Stimulated activated CD8-positive, alpha-beta memory T cell treated with anti-CD3 and anti-CD28 coated beads, Interleukin-12 subunit alpha, Interleukin-12 subunit beta, amount 100 ng/mL, for 24 hours (primary cell): ENCODE measurements around the gene FOXN3.
"Not testable (repeated sequence)": the region's sequence is repeated elsewhere in the genome, so short reads cannot be mapped to it uniquely, and the experiment has no call there.

Experiments used
- DNase-seq: peaks from one replicate; pipeline ENCODE4 v3.0.0-alpha.2; 2020; ENCODE audit errors: extremely low read depth

The FOXN3 gene

DNA sequence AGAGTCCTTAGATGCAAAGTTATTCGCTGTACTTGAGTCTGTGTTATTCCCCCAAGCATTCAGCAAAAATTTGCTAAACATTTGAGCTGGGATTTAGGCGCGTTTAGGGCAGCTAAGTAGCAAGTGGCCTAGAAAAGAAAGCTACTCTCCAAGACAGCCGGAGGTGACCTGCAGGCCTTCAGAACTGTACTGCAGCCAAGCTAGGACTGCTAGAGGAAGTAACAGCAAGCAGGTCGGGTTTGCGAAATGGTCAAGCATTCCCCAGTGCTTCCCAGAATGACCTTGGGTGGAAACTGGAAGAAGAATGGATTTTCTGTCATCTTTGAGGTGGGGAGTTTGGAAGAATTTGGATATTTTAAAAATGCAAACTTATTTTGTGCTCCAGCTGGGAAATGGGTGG lies 287.5 kb downstream of the FOXN3 start:
- no peak for DNase-seq

DNA sequence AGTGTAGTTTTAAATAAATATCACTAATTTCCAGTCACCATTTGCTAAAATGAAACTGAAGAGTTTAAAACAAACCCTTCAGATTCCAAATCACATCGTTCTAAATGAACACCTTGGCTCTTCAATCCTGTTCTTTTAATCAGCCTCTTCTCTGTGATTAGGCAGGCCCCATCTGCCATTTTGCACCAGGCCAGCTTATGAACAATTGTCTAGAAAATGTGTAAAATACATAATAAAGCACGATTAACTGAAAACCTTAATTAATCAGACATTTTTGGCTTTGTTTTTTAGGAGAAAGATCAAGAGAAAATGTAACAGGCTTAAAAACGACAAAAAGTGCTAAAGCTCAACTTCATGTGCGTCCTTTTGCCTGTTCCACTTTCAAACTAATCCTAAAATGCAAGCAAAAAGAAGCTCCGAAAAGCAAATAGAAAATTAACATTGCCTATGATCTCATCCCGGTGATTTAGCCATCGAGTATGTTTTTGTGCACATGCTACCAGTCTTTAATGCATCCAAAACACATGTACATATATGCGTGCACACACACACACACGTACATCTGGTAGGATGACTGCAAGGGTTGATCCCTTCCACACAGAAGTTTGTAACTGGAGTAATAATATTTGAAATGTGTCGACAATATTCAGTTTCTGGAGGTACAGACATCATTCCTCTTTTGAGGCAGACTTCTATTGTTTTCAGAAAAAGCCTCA lies 288.6 kb downstream of the FOXN3 start:
- no peak for DNase-seq

DNA sequence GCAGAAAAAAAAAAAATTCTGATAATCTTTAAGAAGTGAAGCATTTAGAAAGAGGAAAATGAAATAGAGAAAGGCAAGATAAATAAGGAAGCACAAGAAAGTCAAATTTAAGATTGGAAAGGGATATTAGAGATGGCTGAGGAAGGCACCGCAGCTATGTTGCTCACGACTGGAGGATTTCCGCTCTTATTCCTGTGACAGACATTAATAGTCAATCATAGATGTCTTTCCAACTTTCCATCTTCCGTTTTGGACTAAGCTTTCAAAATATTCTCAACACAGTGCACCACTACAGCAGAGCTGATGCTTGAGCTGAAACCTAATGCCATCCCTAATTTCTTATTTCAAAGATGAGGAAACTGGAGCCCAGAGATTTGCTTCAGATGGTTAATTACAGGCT lies 290.6 kb downstream of the FOXN3 start:
- no peak for DNase-seq

DNA sequence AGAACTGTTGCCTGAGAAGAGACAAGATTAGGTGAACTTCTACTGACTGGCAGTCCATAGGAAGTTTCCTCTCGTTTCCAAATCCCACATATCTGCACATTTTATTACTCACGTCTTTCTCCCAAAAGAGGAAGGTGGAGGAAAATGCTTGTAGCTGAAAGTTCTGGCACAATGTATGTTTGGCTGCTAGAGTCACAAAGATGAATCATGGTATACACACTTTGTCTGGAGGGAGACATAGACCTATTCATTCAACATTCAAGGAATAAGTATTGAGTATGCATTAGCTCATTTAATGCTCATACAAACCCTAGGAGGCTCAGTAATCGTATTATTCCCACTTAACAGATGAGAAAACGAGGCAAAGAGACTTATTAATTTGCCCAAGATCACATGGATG lies 291.8 kb downstream of the FOXN3 start:
- no peak for DNase-seq

DNA sequence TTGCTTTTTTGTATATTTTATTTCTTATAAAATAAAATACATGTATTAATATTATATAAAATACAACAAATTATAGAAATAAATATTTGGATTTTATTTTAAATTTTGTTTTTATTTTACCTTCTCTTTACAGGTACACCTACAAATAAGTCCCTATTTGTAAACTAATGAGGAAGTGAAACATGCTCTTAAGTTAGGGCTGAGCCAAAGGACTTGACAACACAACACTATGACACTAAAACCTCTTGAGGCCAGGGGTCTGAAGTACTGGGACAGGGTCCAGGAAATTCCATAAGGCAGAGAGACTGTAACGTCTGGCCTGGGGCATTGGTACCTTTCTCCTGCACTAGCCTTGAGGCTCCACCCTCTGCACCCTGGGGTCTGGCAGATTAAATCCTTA lies 293.2 kb downstream of the FOXN3 start:
- DNase-seq = no peak

DNA sequence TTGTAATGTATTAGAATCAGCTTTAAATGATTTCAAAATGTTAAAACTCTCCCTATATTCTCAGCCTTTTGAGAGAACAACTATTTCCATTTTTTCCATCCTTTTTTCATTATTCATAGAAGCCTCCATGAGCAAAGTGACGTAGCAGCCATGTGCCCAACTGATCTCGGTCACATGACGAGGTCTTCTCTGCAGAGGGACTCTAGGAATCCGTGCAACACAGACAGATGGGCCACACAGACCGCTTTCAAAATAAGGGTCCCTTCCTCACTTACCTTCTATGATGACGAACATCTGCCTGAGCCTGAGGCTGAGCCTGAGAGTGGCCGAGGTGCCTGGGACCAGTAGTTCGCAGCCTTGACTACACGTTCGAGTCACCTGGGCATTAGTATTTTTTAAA lies 293.8 kb downstream of the FOXN3 start:
- no peak for DNase-seq

DNA sequence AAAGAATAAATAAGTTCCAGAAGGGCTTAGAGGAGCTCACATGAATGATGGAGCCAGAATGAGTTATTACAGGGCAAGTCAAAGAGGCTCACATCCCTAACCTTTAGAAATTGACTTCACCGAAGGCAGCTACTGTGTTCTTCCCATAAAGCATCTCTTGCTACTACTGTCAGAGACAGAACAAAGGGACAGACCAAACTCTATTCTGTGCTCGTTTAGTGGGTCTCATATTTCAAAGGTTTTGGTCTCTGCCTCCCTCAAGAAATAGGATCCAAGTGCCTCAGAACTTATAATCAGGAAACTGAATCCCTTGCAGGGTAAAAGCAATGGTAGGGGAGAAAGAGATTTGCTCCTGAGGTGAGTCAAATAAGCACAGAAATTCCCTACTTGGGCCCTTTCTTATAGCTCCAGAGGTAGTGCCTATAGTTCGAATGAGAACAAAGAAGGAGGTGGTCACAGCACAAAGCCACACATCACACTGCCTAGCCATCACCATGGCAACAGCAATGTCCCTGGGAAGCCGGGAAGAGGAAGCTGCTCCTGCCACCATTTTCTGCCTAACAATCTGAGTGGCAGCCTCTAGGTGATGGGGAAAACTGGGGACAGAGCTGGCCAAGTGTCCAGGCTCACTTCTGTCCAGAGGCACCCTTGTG lies 294.9 kb downstream of the FOXN3 start:
- no peak for DNase-seq

DNA sequence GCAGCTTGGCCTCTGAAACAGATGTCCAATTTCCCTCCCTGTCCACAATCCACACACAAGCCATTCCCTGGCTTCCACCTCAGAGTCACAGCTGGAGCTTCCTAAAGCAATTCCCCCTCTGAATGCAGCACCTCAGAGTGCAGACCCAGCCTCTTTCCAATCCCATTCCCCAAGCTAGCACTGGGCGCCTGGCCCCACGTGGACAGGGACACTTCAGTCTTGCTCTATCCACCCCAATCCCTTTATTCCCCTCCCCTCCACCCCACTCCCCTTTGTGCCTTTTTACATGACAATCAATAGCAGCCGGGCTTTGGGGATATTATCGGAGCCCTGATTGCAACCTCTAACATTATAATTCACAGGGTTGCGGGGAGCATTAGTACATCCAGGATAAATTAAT lies 300.0 kb downstream of the FOXN3 start:
- DNase-seq = no peak

DNA sequence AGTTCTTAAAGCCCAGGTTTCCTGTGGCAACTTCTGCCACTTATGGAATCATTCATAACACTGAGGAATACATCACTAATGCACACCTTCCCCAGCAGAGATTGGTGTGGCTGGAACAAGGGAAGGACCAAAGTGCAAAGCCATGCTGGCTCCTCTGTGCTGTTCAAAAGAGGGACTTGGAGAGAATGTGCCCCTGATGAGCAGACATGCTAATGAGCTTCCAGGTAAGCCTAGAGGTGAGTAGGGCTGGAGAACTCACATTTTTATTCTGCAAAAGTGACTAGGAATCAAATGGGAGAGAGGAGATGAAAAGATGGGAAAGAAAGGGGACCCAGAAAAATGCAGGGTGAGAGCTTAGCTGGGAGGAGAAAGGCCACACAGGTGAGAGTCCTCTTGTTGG lies 302.9 kb downstream of the FOXN3 start:
- DNase-seq = no peak

DNA sequence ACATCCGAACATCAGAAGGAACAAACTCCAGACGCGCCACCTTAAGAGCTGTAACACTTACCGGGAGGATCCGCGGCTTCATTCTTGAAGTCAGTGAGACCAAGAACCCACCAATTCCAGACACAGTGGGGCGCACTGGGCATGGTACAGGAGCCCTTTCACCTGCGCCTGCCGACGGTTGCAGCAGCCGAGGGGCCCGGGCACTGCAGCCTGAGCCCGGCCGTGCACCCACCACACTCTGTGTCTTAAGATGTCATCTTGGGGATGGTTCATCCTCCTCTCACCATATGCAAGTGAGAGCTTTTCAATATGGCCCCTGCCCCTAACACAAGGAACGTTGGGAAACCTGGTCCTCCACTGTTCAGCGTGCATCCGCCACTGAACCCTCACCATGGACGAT lies 304.3 kb downstream of the FOXN3 start:
- no peak for DNase-seq

DNA sequence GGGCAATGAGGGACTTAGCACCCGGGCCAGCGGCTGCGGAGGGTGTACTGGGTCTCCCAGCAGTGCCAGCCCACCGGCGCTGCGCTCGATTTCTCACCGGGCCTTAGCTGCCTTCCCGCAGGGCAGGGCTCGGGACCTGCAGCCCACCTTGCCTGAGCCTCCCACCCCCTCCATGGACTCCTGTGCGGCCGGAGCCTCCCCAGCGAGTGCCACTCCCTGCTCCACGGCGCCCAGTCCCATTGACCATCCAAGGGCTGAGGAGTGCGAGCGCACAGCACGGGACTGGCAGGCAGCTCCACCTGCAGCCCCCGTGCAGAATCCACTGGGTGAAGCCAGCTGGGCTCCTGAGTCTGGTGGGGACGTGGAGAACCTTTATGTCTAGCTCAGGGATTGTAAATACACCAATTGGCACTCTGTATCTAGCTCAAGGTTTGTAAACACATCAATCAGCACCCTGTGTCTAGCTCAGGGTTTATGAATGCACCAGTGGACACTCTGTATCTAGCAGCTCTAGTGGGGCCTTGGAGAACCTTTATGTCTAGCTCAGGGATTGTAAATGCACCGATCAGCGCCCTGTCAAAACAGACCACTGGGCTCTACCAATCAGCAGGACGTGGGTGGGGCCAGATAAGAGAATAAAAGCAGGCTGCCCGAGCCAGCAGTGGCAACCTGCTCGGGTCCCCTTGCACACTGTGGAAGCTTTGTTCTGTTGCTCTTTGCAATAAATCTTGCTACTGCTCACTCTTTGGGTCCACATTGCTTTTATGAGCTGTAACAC lies 305.1 kb downstream of the FOXN3 start:
- DNase-seq = not testable (repeated sequence)

DNA sequence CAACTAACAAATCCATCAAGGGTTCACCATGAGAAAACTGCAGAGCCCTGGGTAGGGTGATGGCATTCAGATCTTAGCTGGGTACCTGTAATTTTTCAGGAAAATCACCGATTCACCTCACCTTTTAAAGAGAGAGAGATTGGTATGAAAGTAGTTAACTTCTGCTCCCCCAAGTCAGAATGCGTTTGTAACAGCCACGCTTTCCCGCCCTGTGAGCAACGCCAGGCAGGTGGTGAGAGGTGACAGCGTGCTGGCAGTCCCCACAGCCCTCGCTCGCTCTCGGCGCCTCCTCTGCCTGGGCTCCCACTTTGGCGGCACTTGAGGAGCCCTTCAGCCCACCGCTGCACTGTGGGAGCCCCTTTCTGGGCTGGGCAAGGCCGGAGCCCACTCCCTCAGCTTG lies 305.8 kb downstream of the FOXN3 start:
- DNase-seq = not testable (repeated sequence)

DNA sequence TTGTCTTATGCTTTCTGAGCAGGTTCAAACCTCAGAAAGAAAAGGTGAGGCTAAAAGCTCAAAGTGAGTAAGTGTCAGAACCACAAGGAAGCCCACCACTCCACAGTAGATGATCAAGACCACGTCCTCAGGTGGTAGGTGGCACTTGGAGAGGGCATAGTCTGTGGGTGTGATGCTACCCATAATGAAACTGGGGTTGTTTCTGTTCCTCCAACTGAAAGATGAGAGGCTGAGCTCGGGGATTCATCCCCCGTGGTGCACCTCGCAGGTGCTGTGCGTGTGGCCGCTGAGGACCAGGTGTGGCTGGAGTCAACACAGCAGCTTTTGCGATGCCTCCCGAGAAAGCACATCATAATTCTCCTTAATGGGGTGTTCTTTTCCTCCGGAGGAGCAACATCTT lies 306.9 kb downstream of the FOXN3 start:
- DNase-seq = no peak

DNA sequence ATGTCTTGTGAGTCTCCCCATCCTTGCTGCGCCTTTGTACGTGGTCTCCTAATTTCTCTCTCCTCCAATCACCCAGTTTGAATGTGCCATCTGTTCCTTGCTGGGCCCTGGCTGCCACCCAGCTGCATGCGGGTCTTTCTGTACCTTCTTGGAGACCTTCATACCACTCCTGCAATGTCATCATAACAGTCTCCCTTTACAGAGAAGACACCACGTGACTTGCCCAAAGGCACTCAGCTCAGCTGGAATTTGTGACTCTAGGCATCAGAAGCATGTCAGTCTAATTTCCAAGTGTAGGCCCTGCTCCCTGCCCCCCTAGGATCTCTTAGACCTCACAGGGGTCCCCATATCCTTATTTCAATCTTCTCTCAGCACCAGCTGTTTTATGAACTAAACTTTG lies 308.4 kb downstream of the FOXN3 start:
- no peak for DNase-seq

DNA sequence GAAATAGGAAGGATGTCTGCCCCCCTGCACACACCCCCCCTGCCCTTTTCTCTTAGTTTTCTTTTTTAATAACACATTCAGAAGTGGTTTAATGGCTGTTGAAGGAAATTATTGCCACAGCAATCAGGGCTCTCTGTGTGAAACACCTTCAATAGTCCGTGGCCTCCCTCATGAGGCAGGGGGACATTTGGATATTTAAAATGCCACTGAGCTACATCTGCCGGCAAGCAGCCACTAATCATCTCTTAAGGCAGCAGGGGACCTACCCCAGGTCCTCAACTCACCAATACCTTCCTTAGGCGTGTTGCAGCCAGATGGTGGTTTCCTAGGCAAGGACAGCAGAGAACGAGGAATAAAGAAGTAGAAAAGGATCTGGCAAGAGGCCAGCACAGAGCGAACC lies 309.4 kb downstream of the FOXN3 start:
- no peak for DNase-seq
